ENCODE measurements around the gene AKT2.

AKT2 gene

DNA sequence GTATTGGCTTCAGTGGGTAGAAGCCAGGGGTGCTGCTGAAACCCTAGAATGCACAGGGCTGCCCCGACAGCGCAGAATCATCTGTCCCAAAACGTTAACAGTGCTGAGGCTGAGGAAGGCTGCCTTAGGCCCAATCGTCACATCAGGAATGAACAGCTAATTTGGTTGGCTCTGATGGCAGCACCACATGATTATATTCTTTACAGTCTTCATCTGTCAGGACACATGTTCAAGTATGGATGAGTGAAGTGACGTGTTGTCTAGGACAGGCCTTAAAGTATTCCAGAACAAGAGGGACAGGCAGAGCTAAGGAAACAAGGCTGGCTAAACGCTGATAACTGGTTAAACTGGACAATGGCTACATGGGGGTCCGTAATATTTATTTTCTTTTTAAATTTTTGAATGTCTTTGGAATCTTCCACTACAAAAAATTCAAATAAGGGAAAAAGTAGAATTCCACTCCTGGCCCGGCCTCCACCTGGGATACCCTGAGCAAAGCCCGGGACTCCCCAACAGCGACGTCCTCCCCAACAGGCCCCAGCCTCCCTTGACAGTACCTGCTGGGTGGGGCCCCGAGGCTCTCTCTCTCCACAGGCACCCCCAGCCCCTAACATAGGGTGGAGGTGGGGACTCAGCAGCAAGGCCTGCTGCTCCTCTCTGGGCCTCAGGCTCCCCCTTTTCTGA, 43.9 kb downstream of the AKT2 start:
- TF ChIP-seq RAD21 (IDR thresholded peaks at IDR 0.05; ENCODE audit: low read depth) (no peak), EP300 (IDR thresholded peaks at IDR 0.05; ENCODE audit: borderline replicate concordance) (no peak), NFIC (IDR thresholded peaks at IDR 0.05) (no peak)

GRCh38 chr19:40240332-40240731, 44.8 kb downstream of the AKT2 start:
- TF ChIP-seq, protein P1, sequence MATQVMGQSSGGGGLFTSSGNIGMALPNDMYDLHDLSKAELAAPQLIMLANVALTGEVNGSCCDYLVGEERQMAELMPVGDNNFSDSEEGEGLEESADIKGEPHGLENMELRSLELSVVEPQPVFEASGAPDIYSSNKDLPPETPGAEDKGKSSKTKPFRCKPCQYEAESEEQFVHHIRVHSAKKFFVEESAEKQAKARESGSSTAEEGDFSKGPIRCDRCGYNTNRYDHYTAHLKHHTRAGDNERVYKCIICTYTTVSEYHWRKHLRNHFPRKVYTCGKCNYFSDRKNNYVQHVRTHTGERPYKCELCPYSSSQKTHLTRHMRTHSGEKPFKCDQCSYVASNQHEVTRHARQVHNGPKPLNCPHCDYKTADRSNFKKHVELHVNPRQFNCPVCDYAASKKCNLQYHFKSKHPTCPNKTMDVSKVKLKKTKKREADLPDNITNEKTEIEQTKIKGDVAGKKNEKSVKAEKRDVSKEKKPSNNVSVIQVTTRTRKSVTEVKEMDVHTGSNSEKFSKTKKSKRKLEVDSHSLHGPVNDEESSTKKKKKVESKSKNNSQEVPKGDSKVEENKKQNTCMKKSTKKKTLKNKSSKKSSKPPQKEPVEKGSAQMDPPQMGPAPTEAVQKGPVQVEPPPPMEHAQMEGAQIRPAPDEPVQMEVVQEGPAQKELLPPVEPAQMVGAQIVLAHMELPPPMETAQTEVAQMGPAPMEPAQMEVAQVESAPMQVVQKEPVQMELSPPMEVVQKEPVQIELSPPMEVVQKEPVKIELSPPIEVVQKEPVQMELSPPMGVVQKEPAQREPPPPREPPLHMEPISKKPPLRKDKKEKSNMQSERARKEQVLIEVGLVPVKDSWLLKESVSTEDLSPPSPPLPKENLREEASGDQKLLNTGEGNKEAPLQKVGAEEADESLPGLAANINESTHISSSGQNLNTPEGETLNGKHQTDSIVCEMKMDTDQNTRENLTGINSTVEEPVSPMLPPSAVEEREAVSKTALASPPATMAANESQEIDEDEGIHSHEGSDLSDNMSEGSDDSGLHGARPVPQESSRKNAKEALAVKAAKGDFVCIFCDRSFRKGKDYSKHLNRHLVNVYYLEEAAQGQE (IDR thresholded peaks at IDR 0.05; ENCODE audit: low read depth): no peak
- TF ChIP-seq EP300 (IDR thresholded peaks at IDR 0.05; ENCODE audit: borderline replicate concordance) (no peak), ZBTB7A (IDR thresholded peaks at IDR 0.05; ENCODE audit: low read depth) (no peak), CEBPB (IDR thresholded peaks at IDR 0.05) (no peak), YY1 (IDR thresholded peaks at IDR 0.05; ENCODE audit: low read depth) (no peak), TCF12 (IDR thresholded peaks at IDR 0.05; ENCODE audit: low read depth) (no peak), USF1 (IDR thresholded peaks at IDR 0.05) (no peak), NFIC (IDR thresholded peaks at IDR 0.05) (no peak), TAF1 (IDR thresholded peaks at IDR 0.05; ENCODE audit: low read depth) (no peak), TEAD4 (IDR thresholded peaks at IDR 0.05) (no peak), RAD21 (IDR thresholded peaks at IDR 0.05; ENCODE audit: low read depth) (no peak), EGR1 (IDR thresholded peaks at IDR 0.05) (no peak), CREB1 (IDR thresholded peaks at IDR 0.05; ENCODE audit: low read depth) (no peak)
- TF ChIP-seq, protein P2, sequence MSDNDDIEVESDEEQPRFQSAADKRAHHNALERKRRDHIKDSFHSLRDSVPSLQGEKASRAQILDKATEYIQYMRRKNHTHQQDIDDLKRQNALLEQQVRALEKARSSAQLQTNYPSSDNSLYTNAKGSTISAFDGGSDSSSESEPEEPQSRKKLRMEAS (IDR thresholded peaks at IDR 0.05): no peak

DNA sequence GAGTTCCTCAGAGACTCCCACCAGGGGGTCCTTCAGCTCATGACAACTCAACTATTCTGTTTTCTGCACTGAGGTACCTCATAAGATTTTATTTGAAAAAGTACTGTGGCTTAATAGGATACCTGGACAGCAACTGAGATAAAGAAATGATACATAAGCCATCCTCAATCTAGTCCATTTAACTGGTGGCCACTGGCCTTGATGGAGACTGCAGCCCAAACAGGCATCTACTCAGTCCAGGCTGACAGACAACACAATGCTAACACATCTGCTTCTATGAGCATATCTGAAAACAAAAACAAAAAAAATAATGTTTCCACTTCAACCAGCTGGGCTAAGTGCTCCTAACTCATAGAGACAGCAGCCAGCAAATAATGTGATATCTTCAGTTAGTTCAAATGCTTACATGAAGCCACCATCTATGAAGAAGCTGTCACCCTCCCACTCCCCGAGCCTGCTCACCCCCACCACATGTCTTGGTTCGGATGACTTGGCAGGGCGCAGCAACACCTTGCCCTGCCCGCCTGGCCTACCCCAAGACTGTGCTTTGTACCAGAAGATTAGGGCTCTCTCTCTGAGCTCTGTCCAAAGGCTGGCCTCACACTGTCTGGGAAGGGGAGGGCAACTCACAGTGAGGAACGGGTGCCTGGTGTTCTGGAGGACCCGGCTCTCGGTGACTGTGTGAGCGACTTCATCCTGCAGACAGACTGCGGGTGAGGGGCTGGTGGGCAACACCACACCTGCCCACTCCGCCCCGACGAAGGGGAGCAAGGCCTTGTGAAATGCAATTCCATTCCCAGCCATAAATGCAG, 45.5 kb downstream of the AKT2 start:
- no peak for TF ChIP-seq EP300 (IDR thresholded peaks at IDR 0.05; ENCODE audit: borderline replicate concordance)
- TF ChIP-seq, protein P1 (IDR thresholded peaks at IDR 0.05; ENCODE audit: low read depth): no peak
- no peak for TF ChIP-seq NFIC (IDR thresholded peaks at IDR 0.05)
- TF ChIP-seq CEBPB (IDR thresholded peaks at IDR 0.05): no peak
- no peak for TF ChIP-seq FOXM1 (IDR thresholded peaks at IDR 0.05; ENCODE audit: borderline replicate concordance, low read depth)
- no peak for TF ChIP-seq TCF12 (IDR thresholded peaks at IDR 0.05; ENCODE audit: low read depth)
- TF ChIP-seq, protein P2 (IDR thresholded peaks at IDR 0.05): no peak
- TF ChIP-seq TAF1 (IDR thresholded peaks at IDR 0.05; ENCODE audit: low read depth): no peak
- TF ChIP-seq RAD21 (IDR thresholded peaks at IDR 0.05; ENCODE audit: low read depth): no peak
- TF ChIP-seq USF1 (IDR thresholded peaks at IDR 0.05): no peak
- no peak for TF ChIP-seq EGR1 (IDR thresholded peaks at IDR 0.05)
- no peak for TF ChIP-seq ZBTB7A (IDR thresholded peaks at IDR 0.05; ENCODE audit: low read depth)
- TF ChIP-seq CREB1 (IDR thresholded peaks at IDR 0.05; ENCODE audit: low read depth): no peak

DNA sequence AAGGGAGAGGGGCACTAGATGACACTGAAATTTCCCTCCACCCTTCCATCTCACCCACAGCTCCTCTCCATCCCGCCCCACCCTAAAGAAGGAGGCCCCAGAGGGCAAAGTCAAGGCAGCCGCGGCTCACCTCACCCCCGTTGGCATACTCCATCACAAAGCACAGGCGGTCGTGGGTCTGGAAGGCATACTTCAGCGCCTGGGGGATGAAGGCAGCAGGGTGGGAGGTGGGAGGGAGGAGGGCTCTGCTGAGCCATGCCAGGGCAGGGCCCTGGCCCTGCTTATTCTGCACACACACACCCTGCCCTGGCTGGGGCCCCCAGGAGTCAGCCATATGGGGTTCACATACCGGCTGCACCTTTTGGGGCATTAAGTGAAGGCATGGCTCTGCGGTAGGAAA, 46.4 kb downstream of the AKT2 start:
- no peak for TF ChIP-seq TCF12 (IDR thresholded peaks at IDR 0.05; ENCODE audit: low read depth)
- TF ChIP-seq, protein P2 (IDR thresholded peaks at IDR 0.05): no peak
- TF ChIP-seq YY1 (IDR thresholded peaks at IDR 0.05; ENCODE audit: low read depth): no peak
- TF ChIP-seq CEBPB (IDR thresholded peaks at IDR 0.05): no peak
- no peak for TF ChIP-seq TAF1 (IDR thresholded peaks at IDR 0.05; ENCODE audit: low read depth)
- TF ChIP-seq EGR1 (IDR thresholded peaks at IDR 0.05): no peak
- TF ChIP-seq, protein P1 (IDR thresholded peaks at IDR 0.05; ENCODE audit: low read depth): no peak
- TF ChIP-seq EP300 (IDR thresholded peaks at IDR 0.05; ENCODE audit: borderline replicate concordance): no peak
- no peak for TF ChIP-seq FOXM1 (IDR thresholded peaks at IDR 0.05; ENCODE audit: borderline replicate concordance, low read depth)

All from Ishikawa (cell line).